Activated CD8-positive, alpha-beta memory T cell treated with anti-CD3 and anti-CD28 coated beads for 36 hours (primary cell): Measurements from ENCODE around the gene TEX2. TPM values are rescaled to one million over a fixed set of nuclear protein-coding genes. Genes with fewer than 3 reads are reported as not detected.
"Not testable (repeated sequence)": the region's sequence is repeated elsewhere in the genome, so short reads cannot be mapped to it uniquely, and the experiment has no call there.

Source experiments
- CTCF ChIA-PET: fragments of 350-600 bp; sonication (Branson Sonifier 250); formaldehyde crosslinking; loops from one replicate; lab custom pipeline; 2021; ENCODE audit warnings: antibody characterized with exemption; lab: Charles Lee
- POLR2A ChIA-PET: fragments of 350-600 bp; sonication (Branson Sonifier 250); formaldehyde crosslinking; loops from one replicate; lab custom pipeline; 2021; ENCODE audit warnings: antibody characterized with exemption; lab: Charles Lee
- total RNA-seq, 2 experiments: library from RNA; stranded (reverse); gene quantifications; one replicate each; pipeline ENCODE4 v1.2.3, GENCODE V29; 2021

TEX2 gene
- total RNA-seq, 2 experiments from 2014 or later, result 22.6 to 23.9 TPM

GRCh38 chr17:64221679-64222078 lies 41.4 kb downstream of the TEX2 start:
- POLR2A ChIA-PET, result no interaction called here

GRCh38 chr17:64220604-64221003 lies 42.5 kb downstream of the TEX2 start:
- CTCF ChIA-PET, POLR2A ChIA-PET: not testable (repeated sequence)

More at GRCh38 chr17:64221679-64222078, 41.4 kb downstream of the TEX2 start:
- CTCF ChIA-PET, result no interaction called here

DNA sequence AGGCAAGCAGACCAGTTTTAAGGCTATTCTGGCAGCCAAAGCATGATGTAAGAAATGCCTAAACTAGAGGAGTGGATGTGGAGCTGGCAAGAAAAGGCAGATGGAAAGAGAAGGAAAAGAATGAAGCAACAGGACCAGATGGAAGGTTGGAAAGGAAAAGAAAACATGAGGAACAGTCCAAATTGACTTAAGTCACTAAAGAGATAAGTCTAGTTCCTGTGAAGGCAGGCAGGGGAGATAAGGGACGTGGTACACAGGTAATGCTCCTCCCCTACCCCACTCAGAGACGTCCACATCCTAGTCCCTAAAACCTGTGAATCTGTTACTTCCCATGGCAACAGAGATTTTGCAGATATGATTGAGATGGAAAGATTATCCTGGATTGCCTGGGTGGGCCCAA lies 43.5 kb downstream of the TEX2 start:
- POLR2A ChIA-PET, result no interaction called here
- CTCF ChIA-PET, result interaction anchor here (1.2 kb wide), 1 partner anchor 63 kb away, joined by 3 read pairs; no protein-coding TSS in a partner anchor

DNA sequence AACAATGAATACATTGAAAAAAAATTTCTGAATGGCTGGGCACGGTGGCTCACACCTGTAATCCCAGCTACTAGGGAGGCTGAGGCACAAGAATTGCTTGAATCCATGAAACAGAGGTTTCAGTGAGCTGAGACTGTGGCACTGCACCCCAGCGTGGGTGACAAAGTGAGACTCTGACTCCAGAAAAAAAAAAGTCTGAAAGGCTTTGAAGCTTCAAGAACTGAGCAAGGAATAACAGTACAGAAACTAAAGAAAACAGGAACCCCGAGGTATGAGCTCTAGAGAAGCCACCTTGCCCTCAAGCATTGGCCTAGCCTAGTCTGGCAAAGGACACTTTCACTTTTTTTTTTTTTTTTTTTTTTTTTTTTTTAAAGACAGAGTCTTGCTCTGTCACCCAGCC lies 45.0 kb downstream of the TEX2 start:
- CTCF ChIA-PET, result interaction anchor here (0.7 kb wide), 1 partner anchor 183 kb away, joined by 3 read pairs; no protein-coding TSS in a partner anchor

GRCh38 chr17:64217249-64217691 lies 45.8 kb downstream of the TEX2 start:
- CTCF ChIA-PET, result no interaction called here
- POLR2A ChIA-PET, result no interaction called here

More for the DNA sequence above, 45.0 kb downstream of the TEX2 start:
- POLR2A ChIA-PET, result interaction anchor here (0.7 kb wide), 1 partner anchor 22 kb away, joined by 7 read pairs; no protein-coding TSS in a partner anchor

DNA sequence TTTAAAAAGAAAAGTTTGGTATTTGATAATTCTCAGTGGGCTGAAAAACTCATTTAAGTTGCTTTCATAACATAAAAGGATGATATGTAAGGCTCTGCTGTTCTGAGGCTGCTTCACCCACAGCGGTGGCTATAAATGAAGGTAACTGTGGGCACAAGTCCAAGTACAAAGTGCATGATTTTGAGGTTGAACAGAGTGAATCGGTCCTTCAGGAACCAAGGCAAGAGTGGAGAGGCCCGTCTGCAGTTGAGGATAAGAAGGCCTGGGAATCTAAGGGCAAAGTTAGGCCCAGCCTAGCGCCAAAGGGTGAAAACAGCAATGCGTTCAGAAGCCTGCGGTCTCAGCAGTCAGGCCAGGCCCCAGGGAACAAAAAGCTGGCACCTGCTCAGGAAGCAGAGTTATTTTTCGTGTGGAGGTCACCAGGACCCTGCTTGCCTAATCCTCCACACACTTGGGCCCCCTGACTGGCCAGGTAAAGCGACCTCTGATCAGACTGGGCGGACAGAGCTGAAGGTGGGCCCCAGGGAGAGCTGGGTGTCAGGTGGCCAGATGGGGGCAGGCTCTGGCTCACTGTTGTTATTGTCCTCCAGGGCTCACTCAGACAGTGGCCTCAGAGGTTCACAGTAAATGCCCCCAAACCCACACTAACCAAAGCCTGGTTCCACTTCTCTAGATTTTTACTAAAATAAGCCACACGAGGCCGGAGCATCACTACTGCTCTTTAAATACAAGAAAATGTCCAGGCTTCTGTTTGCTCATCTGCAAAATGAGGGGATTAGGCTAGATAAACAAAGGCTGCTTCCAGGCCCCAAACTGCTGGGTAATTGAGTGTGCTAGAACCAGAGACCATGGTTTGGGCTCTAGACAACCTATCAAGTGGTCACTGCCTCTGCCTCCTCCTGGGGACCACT lies 46.5 kb downstream of the TEX2 start:
- CTCF ChIA-PET, result no interaction called here
- POLR2A ChIA-PET, result interaction anchor here (1.0 kb wide), 1 partner anchor 249 kb away, joined by 3 read pairs; no protein-coding TSS in a partner anchor

- POLR2A ChIA-PET, result interaction anchor here (1.0 kb wide), 1 partner anchor 249 kb away, joined by 3 read pairs; no protein-coding TSS in a partner anchor
- CTCF ChIA-PET, result no interaction called here
Observed at GRCh38 chr17:64216000-64216337, 47.1 kb downstream of the TEX2 start.

- CTCF ChIA-PET, result no interaction called here
- POLR2A ChIA-PET, result no interaction called here
Observed at GRCh38 chr17:64214950-64215349, 48.1 kb downstream of the TEX2 start.

DNA sequence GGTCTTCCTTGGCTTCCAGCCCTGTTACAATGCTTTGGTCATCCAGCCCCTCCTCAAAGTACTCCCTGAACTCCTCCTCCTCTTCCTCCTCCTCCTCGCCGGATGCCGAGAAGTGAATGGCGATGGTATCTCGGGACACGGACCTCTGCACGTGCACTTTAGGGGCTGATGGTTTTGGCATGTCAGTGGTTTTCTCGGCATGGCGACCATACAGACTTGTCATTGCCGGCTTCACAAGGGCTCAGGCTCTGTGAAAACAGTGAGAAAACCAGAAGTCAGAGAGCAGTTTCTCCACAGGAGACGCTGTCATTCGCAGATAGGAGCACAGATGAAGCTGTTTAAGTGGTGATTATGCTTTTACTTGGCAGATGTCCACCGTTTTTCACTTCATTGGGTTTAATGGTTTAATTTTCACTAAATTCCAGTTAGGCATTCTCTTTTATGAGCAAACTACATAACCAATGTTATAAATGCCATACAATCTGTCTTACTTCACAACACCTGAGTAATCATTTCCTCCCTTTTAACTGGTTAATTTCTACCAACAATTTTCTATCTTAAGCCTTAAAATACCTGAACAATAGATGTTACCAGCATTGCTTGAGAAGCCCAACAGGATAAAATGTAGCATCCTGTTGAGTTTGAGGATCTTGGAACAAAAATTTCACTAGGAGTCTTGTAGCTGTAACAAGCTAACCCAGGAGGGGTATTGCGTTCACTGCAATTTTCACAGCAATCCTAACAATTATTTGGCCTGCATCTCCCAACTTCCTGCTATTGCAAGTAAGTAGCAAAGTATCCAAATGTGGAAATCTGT lies 48.9 kb downstream of the TEX2 start:
- CTCF ChIA-PET, result no interaction called here

GRCh38 chr17:64212122-64212521 lies 50.9 kb downstream of the TEX2 start:
- CTCF ChIA-PET, result no interaction called here
- POLR2A ChIA-PET, result no interaction called here

More for the DNA sequence above, 48.9 kb downstream of the TEX2 start:
- POLR2A ChIA-PET, result no interaction called here

DNA sequence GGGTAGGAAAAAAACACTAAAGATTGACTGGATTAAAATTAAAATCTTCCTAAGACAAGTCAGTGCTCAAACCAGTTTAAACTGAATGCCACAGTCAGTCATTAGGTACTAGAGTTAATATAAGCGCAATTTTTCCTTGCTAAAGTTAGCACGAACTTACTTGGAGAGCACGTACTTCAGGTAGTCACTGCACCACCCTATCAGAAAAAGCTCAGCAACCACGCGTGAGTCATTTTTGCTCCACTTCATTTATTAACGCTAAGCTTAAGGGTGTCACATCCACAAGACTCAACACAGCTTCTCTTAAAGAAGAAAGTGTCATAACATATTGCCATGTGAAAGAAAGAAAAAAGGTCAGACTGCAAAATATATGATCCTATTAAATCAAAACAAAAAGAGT lies 53.1 kb downstream of the TEX2 start:
- POLR2A ChIA-PET, result no interaction called here
- CTCF ChIA-PET, result interaction anchor here (0.5 kb wide), 1 partner anchor 80 kb away, joined by 4 read pairs; the partner anchor contains the start of gene ERN1

- ChIA-PET POLR2A (no interaction called here), CTCF (no interaction called here)
Observed at GRCh38 chr17:64209356-64209941, 53.6 kb downstream of the TEX2 start.

GRCh38 chr17:64208656-64209055 lies 54.4 kb downstream of the TEX2 start:
- CTCF ChIA-PET, POLR2A ChIA-PET: not testable (repeated sequence)

DNA sequence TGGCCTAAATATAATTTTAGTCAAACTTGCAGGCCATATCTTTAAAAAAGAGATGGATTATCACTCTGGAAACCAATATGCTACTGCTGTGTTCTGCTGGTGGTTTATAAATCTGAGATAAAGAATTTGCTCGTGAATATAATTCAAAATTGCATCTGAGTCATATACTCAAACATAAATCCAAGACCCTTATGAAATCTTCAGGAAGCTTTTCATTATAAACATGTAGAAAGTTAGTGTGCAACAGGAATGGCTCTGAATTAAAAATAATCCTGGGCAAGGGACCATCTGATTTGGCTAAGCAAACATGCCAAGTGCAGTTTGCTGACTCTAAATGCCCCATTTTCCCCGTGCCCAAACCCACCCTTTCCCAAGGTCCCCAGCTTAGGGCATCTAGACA lies 57.3 kb downstream of the TEX2 start:
- POLR2A ChIA-PET, result interaction anchor here (0.6 kb wide), 1 partner anchor 292 kb away, joined by 7 read pairs; no protein-coding TSS in a partner anchor
- CTCF ChIA-PET, result no interaction called here

- ChIA-PET CTCF (no interaction called here), POLR2A (no interaction called here)
Observed at GRCh38 chr17:64203630-64204029, 59.4 kb downstream of the TEX2 start.

GRCh38 chr17:64202683-64203344 lies 60.2 kb downstream of the TEX2 start:
- CTCF ChIA-PET, result no interaction called here
- POLR2A ChIA-PET, result no interaction called here

- POLR2A ChIA-PET, result no interaction called here
Observed at GRCh38 chr17:64200080-64201032, 62.7 kb downstream of the TEX2 start.

More at GRCh38 chr17:64200080-64201032, 62.7 kb downstream of the TEX2 start:
- CTCF ChIA-PET, result no interaction called here
